Measurements from ENCODE around the gene S100A3. TPM values are rescaled to one million over a fixed set of nuclear protein-coding genes. Genes with fewer than 3 reads are reported as not detected.

Gene S100A3
- total and polyA plus RNA-seq, 2 of the 13 experiments (the other 11 are each of a cell fraction or from before 2014, with no cell fraction given), result 2.5 to 4.5 TPM

- H3K9ac ChIP-seq (ENCODE audit: insufficient read depth, low read depth, low read length), result no peak overlapping the region
- intact Hi-C loops (cut with micrococcal nuclease; ENCODE audit: unreplicated experiment), result no loop called here
- no peaks in the 10 kb centered on the region for H4K20me1 ChIP-seq (ENCODE audit: insufficient read depth, low read length)
- H3K4me3 ChIP-seq (replicated peaks in 1 of 3; ENCODE audit: insufficient read depth in 1 of 3, low read depth in 2 of 3, low read length in 3 of 3), result no peak overlapping the region
- H2AFZ ChIP-seq (ENCODE audit: low read length), result no peak overlapping the region
- no peak overlapping the region for H3K4me2 ChIP-seq (ENCODE audit: low read depth, low read length)
- no peaks in the 10 kb centered on the region for H3K36me3 ChIP-seq (replicated peaks in 1 of 2; ENCODE audit: control insufficient read depth in 1 of 2, insufficient read depth in 2 of 2, low read length in 2 of 2)
- peaks cover 14% of the 10 kb centered on the region for H3K4me1 ChIP-seq (ENCODE audit: insufficient read depth, low read length)
- in situ Hi-C loops (cut with HindIII; ENCODE audit: extremely low pct_ligation_motif_present, low pct_unique_long_range_greater_than_20kb), result no loop called here
- no peak for DNase-seq (ENCODE audit: low spot score)
- no peaks in the 10 kb centered on the region for H3K79me2 ChIP-seq (ENCODE audit: insufficient read depth, low read length)
- no peaks in the 10 kb centered on the region for H3K9me3 ChIP-seq (ENCODE audit: low read length)
- no TSS peak for BruUV-seq (replicated peaks)
- WGBS (ENCODE audit: low lambda C conversion rate), result 18% methylated on average over 3 of the region's 3 CpGs
- TF ChIP-seq KLF6 (CRISPR knock-in tag; IDR thresholded peaks at IDR 0.05), result no peak
- no peak for TF ChIP-seq ZNF468 (CRISPR knock-in tag; IDR thresholded peaks at IDR 0.05)
- no peak for TF ChIP-seq SRSF1 (optimal IDR thresholded peaks at IDR 0.05; ENCODE audit: low read depth, low read length)
- TF ChIP-seq ATF1 (CRISPR knock-in tag; IDR thresholded peaks at IDR 0.05), result no peak
- no peak for TF ChIP-seq SP140L (CRISPR knock-in tag; IDR thresholded peaks at IDR 0.05; ENCODE audit: borderline replicate concordance)
- no peak for TF ChIP-seq SKI (IDR thresholded peaks at IDR 0.05; ENCODE audit: partially characterized antibody)
- TF ChIP-seq ESRRA (CRISPR knock-in tag; IDR thresholded peaks at IDR 0.05; ENCODE audit: low read depth), result no peak
- TF ChIP-seq XRCC5 (optimal IDR thresholded peaks at IDR 0.05; ENCODE audit: low read length), result no peak
- no peak for TF ChIP-seq SETDB1 (CRISPR knock-in tag; IDR thresholded peaks at IDR 0.05; ENCODE audit: borderline replicate concordance)
- TF ChIP-seq, protein P1, sequence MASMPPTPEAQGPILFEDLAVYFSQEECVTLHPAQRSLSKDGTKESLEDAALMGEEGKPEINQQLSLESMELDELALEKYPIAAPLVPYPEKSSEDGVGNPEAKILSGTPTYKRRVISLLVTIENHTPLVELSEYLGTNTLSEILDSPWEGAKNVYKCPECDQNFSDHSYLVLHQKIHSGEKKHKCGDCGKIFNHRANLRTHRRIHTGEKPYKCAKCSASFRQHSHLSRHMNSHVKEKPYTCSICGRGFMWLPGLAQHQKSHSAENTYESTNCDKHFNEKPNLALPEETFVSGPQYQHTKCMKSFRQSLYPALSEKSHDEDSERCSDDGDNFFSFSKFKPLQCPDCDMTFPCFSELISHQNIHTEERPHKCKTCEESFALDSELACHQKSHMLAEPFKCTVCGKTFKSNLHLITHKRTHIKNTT (CRISPR knock-in tag; IDR thresholded peaks at IDR 0.05), result no peak
- H3K27ac ChIP-seq (ENCODE audit: extremely low read length, insufficient read depth, low read length), result no peak overlapping the region
- CTCF ChIA-PET (ENCODE audit: low intra/inter-chr PET ratio, low total read pairs), result no interaction called here
- FAIRE-seq, result no peak
- H3K27me3 ChIP-seq (ENCODE audit: control insufficient read depth in 1 of 2, insufficient read depth in 2 of 2, low read length in 2 of 2), result no peaks in the 10 kb centered on the region
- ATAC-seq, result peak; percentile 18; the same call in 1 of the 3 replicates
- POLR2A ChIA-PET, result interaction anchor here (0.7 to 1.3 kb wide), 4 partner anchors 9 to 214 kb away, joined by 3 to 5 read pairs (median 3); partner anchors contain the start of genes S100A1 and S100A13
These were observed 12.5 kb upstream of the S100A3 start for GRCh38 chr1:153561466-153561985.

Measured in HepG2 (cell line).